GM19238 (cell line): ENCODE measurements around the gene NKD2.
"Not testable (repeated sequence)": the region's sequence is repeated elsewhere in the genome, so short reads cannot be mapped to it uniquely, and the experiment has no call there.

Experiments
- DNase-seq: peaks from one replicate; pipeline ENCODE4 v3.0.0; 2011; ENCODE audit warnings: low spot score; ENCODE audit not compliant: insufficient read length

NKD2 gene

GRCh38 chr5:1000831-1001230 is 7.8 kb upstream of the NKD2 start:
- DNase-seq: not testable (repeated sequence)

DNA sequence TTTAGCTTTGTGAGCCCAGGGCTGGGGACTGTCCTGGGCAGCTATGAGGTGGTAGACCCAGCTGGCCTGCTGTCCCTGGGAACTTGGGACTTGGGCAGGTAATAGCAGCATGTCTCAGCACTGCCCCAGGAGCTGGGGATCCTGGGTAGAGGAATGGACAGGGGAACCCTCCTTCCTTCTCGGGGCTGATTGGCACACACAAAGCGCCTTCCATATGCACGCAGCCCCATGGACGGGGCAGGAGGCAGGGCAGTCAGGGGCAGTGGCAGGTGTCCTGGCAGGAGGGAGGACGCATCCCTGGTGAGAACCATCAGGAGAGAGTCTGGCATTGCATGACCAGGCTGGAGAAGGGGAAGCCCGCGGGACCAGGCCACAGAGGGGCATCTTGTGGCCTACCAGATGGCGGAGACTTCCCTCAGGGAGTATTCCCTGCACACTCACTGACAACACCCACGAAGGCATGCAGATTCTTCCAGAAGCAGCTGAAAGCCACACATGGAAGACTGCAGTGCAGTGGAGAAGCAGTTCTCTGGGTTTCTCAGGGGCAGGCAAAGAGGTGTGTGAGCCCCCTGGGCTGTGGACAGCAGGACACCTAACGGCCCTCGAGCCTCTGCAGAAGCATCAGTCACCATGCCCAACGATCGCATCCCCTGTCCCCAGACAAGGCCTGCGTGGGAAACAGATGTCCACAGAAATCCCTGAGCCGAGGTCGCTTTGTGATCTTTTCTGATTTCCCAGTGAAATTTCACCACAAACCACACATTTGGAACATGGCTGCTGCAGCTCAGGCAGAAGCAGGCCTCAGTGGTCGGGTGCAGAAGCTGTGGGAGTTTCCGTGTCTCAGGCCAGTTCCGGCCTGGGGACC is 7.0 kb upstream of the NKD2 start:
- DNase-seq: no peak

- no peak for DNase-seq
Observed at GRCh38 chr5:1002271-1002546, 6.4 kb upstream of the NKD2 start.

DNA sequence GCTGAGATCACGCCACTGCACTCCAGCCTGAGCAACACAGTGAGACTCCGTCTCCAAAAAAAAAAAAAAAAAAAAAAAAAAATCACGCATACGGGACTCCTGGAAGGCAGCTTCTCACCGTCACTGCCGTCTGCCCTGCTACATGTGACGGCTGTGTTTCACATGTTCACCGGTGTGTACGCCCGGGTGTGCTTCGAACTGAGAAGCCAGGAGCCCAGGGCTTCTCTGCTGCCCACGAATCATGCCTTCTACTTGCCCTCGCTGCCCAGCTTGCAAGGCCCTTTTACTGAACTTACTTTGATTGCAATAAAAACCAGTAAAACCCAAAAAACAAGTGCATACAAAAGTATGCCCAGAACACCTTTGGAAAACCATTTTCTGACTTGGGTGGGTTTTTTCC is 5.8 kb upstream of the NKD2 start:
- no peak for DNase-seq

DNA sequence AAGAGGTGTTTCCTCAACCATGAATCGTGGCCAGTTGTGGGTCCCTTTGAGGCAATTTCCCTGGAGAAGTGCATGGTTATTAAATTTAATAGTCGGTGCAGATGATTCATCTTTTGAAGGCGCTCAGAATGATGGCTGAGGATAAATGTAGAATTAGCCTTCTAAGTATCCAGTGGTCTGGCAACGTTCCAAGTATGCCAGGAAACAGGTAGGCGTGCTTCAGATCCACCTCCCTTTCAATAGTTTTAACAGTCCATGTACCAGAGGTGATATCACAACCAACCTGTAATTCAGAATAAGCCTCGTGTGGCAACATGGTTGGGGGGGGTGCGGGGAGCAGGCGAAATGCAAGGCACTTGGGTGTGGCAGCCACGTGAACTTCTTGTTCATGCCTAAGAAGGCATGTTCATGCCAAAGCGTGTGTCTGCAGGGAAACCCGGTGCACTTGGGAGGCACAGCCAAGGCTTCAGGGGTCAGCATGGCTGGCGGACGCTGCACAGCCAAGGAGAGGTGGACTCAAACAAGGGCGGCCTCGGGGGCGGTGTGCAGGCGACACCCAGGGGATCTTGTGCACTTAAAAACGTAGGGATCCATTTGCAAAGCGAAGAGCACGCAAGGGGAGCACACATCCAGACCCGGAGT is 5.2 kb upstream of the NKD2 start:
- no peak for DNase-seq

DNA sequence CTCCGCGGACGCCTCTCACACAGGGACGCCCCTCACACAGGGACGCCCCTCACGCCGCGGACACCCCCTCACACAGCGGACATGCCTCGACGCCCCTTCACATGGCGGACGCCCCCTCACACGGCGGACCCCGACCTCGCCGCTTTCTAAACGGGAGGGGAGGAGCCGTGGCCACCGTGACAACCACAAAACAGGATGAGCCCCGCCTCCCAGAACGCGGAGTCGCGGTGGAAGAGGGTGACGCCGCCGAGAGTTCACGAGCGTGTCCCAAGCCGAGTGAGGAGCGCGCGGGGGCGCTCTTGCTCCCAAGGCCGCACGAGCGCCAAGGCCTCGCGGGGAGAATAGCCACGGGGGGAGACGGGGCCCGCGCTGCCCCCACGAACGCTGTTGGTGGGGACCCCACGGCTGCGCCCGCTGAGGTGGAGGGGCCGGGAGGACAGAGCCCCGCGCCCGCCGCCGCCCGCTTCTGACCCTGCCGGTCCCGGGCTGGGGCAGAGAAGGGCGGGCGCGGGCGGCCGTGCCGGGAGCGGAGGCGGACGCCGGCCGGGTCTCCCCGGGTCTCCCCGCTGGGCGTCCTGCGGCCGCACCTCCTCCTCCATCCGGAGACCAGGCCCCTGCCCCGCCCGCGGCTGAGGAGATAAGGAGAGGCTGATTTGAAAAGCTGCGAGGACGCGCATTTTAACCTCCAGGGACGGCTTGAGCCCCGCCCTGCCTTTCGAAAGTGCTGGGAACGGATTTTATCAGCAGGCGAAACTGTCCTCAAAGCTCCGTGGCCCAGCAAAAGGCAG is 3.9 kb upstream of the NKD2 start:
- no peak for DNase-seq

DNA sequence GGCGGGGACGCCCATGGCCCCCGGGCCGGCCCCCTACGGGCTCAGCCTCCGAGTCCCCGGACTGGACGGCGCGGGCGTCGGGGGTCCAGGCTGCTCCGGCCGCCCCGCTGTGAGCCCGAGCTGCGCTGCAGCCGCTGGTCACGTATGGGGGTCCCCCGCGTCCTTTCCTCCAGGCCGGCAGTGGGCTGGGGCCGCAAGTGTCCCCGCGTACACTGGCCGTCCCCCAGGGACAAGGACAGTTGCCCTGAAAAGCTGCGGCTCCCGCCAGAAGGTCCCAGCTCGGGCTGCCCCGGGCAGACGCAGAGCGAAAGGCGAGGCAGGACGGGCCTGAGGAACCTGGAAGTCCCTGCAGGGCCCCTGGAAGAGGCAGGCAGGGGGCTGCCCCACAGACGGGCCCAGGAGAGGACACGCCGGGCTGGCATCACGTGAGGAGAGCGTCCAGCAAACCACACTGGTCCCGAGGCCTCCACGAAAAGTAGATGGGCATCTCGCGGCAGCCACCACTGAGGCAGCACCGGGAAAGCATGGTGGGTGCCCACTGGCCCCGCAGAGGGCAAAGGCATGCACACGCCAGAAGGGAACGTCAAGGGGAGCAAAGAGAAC is 3.3 kb upstream of the NKD2 start:
- no peak for DNase-seq

DNA sequence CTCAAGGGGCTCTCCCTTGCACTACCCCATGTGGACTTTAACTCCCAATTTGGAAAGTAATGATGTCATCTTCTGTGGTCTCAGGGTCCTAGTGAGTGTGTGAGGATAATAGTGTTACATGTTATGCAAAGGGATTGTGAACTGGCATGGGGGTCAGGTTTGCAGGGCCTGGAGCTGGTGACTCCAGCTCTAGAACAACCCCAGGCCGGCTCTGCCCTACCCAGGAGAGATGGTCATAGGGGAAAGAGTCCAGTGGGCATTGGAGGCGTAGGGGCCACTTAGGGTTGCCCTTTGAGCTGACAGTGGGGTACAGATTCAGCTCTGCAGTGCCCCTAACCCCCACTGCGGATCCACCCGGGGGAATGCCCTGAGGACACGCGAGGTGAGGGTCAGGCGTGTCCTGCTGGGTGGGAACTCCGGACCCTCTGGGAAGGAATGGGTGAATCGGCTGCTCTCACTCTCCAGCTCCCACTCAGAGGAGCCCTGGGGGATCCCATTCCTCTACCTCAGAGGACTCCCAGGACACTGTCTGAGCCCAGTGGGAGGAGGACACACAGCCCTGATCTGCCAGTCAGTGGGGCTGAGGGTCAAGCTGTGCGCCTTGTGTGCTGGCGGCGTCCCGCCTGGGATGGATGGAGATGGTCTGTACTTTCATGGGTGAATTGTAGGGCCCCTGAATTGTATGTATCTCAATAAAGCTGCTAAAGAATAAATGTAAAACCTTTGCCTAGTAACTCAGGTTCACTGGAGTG is 2.5 kb upstream of the NKD2 start:
- DNase-seq: no peak

DNA sequence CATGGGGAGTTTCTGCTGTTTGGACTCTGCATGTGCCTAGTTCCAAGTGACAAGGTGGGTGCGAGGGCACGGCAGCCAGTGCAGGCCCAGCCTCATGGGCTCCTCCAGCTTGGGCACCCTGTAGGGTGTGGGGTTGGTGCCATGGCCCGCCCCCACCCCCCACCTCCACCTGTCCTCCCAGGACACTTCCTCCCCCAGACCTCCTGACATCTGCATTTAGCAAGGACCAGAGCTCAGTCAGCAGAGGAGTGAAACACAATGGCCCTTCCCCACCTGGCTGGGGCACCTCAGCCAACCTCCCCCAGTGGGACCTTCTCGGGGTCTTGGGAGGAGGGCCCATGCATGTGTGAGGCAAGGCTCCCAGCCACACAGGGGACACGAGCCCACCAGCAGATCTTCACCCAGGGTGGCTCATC is 1.9 kb upstream of the NKD2 start:
- DNase-seq: no peak

DNA sequence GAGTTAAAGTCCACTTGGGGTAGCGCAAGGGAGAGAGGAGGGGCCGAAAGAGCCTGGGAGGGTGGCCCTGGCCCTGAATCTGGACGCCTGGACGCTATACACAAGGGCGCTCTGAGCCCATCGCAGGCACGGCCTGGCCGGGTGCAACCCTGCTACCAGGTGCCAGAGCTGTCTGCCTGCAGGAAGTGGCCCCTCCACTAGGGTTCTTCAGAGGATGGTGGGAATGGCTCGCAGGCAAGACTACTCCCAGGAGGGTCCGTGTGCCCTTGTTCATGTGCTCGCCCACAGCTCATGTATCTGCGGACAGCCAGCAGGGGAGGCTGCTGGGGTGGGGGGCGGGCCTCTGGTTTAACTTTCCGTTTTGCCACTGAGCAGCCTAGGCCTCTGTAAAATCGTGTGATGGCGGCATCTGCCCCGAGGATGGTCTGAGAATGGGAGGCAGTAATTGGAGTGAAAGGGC is 1.4 kb upstream of the NKD2 start:
- no peak for DNase-seq

DNA sequence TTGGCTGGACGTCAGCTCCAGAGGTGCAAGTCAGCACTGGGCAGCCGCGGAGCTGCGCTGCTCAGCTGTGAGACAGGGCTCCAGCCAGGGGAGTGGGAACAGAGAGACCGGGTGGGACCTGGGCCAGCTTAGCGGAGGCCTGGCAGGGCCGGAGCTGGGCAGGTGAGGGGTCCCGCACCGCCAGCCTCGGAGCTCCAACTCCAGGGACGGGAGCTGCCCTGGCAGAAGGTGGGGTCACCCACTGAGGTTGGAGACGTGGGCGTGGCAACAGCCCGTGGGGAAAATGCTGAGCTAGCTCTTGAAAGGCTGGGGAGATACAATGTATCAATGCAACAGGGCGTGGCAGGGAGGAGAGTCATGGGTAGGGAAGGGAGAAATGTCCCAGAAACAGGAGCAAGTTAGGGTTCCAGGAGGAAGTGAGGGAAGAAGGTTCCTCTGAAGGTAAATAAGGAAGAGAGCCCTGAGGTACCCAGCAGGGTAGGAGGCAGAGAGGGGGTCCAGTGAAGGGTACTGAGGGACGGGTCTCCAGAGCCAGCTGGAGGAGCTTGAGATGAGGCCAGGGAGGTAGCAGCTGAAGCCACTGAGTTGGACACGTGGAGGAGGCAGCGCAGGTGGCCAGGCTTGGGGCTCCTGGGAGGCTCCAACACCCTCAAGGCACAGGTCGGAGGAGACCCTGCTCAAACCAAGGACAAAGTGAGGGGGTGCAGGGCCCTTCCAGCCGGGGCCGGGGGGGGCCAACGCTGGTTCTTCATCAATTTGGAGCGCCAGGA is 736 bp upstream of the NKD2 start:
- no peak for DNase-seq

DNA sequence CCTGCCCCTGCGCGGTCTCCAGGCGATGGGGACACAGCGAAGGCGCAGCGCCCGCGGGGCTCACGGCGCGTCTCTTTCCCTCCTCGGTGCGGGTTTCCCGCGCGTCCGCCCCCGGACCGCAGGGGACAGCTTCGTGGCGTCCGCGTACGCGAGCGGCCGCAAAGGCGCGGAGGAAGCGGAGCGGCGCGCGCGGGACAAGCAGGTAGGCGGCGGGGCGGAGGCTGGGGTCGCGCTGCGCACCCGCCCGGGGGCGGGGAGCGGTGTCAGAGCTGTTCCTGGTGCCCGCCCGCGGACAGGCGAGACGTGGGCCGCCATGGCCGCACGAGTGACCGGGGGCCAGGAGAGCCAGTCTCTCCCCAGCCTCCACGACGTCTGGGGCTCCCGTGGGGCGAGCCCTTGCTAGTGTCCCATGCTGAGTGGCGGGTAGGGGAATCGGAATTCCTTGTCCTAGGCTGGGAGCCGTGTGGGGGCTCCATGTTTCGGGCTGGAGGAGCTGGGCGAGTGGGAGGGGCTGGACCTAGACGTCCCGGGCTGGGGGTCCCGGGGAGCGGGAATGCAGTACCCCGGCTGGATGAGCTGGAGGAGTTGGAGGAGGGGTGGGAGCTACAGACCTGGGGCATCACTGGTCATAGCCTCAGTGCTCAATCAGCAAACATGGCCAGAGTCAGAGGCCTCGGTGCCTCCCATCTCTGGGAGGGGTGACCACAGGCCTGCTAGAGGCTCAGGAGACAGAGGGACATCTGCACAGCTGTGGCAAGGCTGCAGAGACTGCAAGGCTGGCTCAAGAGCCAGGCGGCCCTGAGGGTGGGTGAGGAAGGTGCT is 968 bp downstream of the NKD2 start:
- no peak for DNase-seq

- DNase-seq: peak; percentile 39
Observed at GRCh38 chr5:1010181-1010510, 1.5 kb downstream of the NKD2 start.

DNA sequence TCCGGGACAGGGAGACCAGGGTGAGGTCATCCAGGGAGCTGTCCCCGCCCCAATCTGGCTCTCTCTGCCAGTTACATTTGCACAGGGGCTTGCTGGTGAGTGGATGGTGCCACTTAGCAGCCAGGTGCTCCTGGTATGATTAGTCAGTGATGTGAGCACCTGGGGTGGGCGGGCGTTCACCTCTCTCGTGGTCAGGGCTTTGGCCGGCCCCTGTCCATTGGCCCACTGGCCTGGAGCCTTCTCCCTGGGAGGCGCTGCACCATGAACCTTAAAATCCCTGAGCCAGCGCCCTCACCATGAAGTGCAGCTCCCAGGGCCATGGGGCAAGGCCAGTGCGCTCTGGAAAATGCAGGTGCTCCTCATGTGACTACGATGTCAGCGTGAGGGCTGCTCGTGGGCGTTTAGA is 2.0 kb downstream of the NKD2 start:
- DNase-seq: no peak

- DNase-seq: peak; percentile 73
Observed at GRCh38 chr5:1011226-1011631, 2.6 kb downstream of the NKD2 start.

- DNase-seq: no peak
Observed at GRCh38 chr5:1011741-1012312, 3.2 kb downstream of the NKD2 start.

GRCh38 chr5:1012313-1012841 is 3.8 kb downstream of the NKD2 start:
- no peak for DNase-seq

GRCh38 chr5:1012900-1013237 is 4.3 kb downstream of the NKD2 start:
- no peak for DNase-seq

GRCh38 chr5:1013238-1013947 is 4.8 kb downstream of the NKD2 start:
- no peak for DNase-seq
